ENCODE data around the gene LHFPL2. TPM values are rescaled to one million over a fixed set of nuclear protein-coding genes. Genes with fewer than 3 reads are reported as not detected.

LHFPL2 gene
- total and polyA plus RNA-seq, 9 of the 15 experiments (the other 6 are each of a cell fraction or from before 2014, with no cell fraction given) = 1.0 to 6.6 (median 4.6) TPM

GRCh38 chr5:78659714-78660113 is 11.1 kb upstream of the LHFPL2 start (continued):
- TF ChIP-seq ZNF75A (CRISPR knock-in tag; IDR thresholded peaks at IDR 0.05) (no peak), NR2C2 (CRISPR knock-in tag; IDR thresholded peaks at IDR 0.05) (no peak), NR2C2 (tag; IDR thresholded peaks at IDR 0.05) (peak; percentile 79), KLF16 (IDR thresholded peaks at IDR 0.05) (no peak), CBX2 (IDR thresholded peaks at IDR 0.05; ENCODE audit: insufficient read depth, low read length, poor library complexity, severe bottlenecking) (no peak), CAMTA2 (CRISPR knock-in tag; conservative IDR thresholded peaks at IDR 0.05) (no peak), TAF15 (IDR thresholded peaks at IDR 0.05; ENCODE audit: low read depth, low read length) (no peak), EP300 (IDR thresholded peaks at IDR 0.05; ENCODE audit: low read length) (peak; percentile 86), OTX1 (CRISPR knock-in tag; IDR thresholded peaks at IDR 0.05) (no peak), NFE2L1 (tag; IDR thresholded peaks at IDR 0.05; ENCODE audit: borderline replicate concordance, low read depth) (no peak), CCNT2 (IDR thresholded peaks at IDR 0.05; ENCODE audit: borderline replicate concordance, extremely low read depth, insufficient read length, low read depth, low read length) (peak; percentile 73), ZNF592 (IDR thresholded peaks at IDR 0.05) (0 out of 2 replicates have a peak, but pooled peaks have one; percentile 32), ZSCAN29 (IDR thresholded peaks at IDR 0.05) (no peak), RFX1 (IDR thresholded peaks at IDR 0.05) (no peak), ZFP91 (CRISPR knock-in tag; IDR thresholded peaks at IDR 0.05) (no peak)
- TF ChIP-seq, protein P1, sequence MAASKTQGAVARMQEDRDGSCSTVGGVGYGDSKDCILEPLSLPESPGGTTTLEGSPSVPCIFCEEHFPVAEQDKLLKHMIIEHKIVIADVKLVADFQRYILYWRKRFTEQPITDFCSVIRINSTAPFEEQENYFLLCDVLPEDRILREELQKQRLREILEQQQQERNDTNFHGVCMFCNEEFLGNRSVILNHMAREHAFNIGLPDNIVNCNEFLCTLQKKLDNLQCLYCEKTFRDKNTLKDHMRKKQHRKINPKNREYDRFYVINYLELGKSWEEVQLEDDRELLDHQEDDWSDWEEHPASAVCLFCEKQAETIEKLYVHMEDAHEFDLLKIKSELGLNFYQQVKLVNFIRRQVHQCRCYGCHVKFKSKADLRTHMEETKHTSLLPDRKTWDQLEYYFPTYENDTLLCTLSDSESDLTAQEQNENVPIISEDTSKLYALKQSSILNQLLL (CRISPR knock-in tag; IDR thresholded peaks at IDR 0.05; ENCODE audit: borderline replicate concordance) = no peak
- TF ChIP-seq, protein P2, sequence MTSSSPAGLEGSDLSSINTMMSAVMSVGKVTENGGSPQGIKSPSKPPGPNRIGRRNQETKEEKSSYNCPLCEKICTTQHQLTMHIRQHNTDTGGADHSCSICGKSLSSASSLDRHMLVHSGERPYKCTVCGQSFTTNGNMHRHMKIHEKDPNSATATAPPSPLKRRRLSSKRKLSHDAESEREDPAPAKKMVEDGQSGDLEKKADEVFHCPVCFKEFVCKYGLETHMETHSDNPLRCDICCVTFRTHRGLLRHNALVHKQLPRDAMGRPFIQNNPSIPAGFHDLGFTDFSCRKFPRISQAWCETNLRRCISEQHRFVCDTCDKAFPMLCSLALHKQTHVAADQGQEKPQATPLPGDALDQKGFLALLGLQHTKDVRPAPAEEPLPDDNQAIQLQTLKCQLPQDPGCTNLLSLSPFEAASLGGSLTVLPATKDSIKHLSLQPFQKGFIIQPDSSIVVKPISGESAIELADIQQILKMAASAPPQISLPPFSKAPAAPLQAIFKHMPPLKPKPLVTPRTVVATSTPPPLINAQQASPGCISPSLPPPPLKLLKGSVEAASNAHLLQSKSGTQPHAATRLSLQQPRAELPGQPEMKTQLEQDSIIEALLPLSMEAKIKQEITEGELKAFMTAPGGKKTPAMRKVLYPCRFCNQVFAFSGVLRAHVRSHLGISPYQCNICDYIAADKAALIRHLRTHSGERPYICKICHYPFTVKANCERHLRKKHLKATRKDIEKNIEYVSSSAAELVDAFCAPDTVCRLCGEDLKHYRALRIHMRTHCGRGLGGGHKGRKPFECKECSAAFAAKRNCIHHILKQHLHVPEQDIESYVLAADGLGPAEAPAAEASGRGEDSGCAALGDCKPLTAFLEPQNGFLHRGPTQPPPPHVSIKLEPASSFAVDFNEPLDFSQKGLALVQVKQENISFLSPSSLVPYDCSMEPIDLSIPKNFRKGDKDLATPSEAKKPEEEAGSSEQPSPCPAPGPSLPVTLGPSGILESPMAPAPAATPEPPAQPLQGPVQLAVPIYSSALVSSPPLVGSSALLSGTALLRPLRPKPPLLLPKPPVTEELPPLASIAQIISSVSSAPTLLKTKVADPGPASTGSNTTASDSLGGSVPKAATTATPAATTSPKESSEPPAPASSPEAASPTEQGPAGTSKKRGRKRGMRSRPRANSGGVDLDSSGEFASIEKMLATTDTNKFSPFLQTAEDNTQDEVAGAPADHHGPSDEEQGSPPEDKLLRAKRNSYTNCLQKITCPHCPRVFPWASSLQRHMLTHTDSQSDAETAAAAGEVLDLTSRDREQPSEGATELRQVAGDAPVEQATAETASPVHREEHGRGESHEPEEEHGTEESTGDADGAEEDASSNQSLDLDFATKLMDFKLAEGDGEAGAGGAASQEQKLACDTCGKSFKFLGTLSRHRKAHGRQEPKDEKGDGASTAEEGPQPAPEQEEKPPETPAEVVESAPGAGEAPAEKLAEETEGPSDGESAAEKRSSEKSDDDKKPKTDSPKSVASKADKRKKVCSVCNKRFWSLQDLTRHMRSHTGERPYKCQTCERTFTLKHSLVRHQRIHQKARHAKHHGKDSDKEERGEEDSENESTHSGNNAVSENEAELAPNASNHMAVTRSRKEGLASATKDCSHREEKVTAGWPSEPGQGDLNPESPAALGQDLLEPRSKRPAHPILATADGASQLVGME (CRISPR knock-in tag; IDR thresholded peaks at IDR 0.05) = no peak

Measured in K562 (cell line).